ENCODE results near the gene CRACR2A.

The CRACR2A gene

DNA sequence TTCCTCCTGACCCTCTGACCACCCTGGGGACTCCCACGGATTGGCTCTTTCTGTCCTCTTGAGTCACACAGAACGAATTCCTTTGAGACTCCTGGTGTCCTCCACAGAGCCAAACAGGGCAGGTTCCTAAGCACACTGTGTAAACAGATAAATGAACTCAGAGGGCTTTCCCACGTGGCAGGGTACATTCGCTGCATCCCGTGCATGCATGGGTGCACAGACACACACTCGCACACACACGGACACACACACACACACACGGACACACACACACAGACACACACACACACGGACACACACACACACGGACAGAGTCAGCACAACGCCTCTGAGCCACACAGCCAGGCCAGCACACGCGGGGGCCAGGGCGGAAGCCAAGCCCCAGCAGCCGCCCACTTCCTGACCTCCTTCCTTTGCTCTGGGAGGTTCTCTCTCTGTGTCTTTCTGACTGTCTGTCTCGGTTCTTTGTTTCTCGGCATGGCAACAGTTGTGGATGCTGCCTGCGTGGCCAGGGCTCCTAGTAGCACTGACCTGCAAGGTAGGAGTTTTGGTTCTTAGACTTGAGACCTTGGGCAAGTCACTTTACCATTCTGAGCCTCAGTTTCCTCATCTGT, 706 bp downstream of the CRACR2A start:
- Histone ChIP-seq H3K4me3 (ENCODE audit: low read length) (peak overlapping the region; percentile 86), H3K9ac (ENCODE audit: low read length) (peak overlapping the region; percentile 89)
- no peak for TF ChIP-seq EZH2phosphoT487 (IDR thresholded peaks at IDR 0.05; ENCODE audit: low read depth)
- TF ChIP-seq, protein P1, sequence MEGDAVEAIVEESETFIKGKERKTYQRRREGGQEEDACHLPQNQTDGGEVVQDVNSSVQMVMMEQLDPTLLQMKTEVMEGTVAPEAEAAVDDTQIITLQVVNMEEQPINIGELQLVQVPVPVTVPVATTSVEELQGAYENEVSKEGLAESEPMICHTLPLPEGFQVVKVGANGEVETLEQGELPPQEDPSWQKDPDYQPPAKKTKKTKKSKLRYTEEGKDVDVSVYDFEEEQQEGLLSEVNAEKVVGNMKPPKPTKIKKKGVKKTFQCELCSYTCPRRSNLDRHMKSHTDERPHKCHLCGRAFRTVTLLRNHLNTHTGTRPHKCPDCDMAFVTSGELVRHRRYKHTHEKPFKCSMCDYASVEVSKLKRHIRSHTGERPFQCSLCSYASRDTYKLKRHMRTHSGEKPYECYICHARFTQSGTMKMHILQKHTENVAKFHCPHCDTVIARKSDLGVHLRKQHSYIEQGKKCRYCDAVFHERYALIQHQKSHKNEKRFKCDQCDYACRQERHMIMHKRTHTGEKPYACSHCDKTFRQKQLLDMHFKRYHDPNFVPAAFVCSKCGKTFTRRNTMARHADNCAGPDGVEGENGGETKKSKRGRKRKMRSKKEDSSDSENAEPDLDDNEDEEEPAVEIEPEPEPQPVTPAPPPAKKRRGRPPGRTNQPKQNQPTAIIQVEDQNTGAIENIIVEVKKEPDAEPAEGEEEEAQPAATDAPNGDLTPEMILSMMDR (IDR thresholded peaks at IDR 0.05; ENCODE audit: low read depth, low read length) = no peak

GRCh38 chr12:3751151-3752095, 1.5 kb downstream of the CRACR2A start:
- Histone ChIP-seq H3K36me3 (replicated peaks; ENCODE audit: low read depth, low read length) (peaks cover 14% of the 10 kb centered on the region), H3K4me3 (ENCODE audit: low read length) (peak overlapping the region; percentile 86), H3K4me2 (ENCODE audit: low read length) (peak overlapping the region; percentile 86), H3K27me3 (ENCODE audit: low read depth, low read length) (no peaks in the 10 kb centered on the region), H3K27ac (ENCODE audit: low read length) (no peak overlapping the region), H4K20me1 (ENCODE audit: insufficient read depth, low read length) (no peaks in the 10 kb centered on the region), H3K4me1 (ENCODE audit: low read length) (peaks cover 15% of the 10 kb centered on the region), H2AFZ (ENCODE audit: low read depth, low read length) (peak overlapping the region; percentile 55; the same call in 1 of the 2 replicates), H3K9me3 (ENCODE audit: insufficient read depth, low read length) (no peaks in the 10 kb centered on the region), H3K79me2 (ENCODE audit: low read length) (peaks cover 56% of the 10 kb centered on the region), H3K9ac (ENCODE audit: low read length) (peak overlapping the region; percentile 89)
- TF ChIP-seq, protein P1 (IDR thresholded peaks at IDR 0.05; ENCODE audit: low read depth, low read length) = no peak
- TF ChIP-seq EZH2phosphoT487 (IDR thresholded peaks at IDR 0.05; ENCODE audit: low read depth) = no peak

More for the DNA sequence above, 706 bp downstream of the CRACR2A start:
- no peaks in the 10 kb centered on the region for H4K20me1 ChIP-seq (ENCODE audit: insufficient read depth, low read length)
- H3K9me3 ChIP-seq (ENCODE audit: insufficient read depth, low read length) = no peaks in the 10 kb centered on the region
- H3K4me2 ChIP-seq (ENCODE audit: low read length) = peak overlapping the region; percentile 86
- H3K4me1 ChIP-seq (ENCODE audit: low read length) = peaks cover 15% of the 10 kb centered on the region
- peak overlapping the region; percentile 55 for H2AFZ ChIP-seq (ENCODE audit: low read depth, low read length)
- H3K79me2 ChIP-seq (ENCODE audit: low read length) = peaks cover 48% of the 10 kb centered on the region
- peaks cover 7% of the 10 kb centered on the region for H3K36me3 ChIP-seq (replicated peaks; ENCODE audit: low read depth, low read length)
- H3K27ac ChIP-seq (ENCODE audit: low read length) = peak overlapping the region; percentile 46
- H3K27me3 ChIP-seq (ENCODE audit: low read depth, low read length) = no peaks in the 10 kb centered on the region

GRCh38 chr12:3750616-3751015, 2.3 kb downstream of the CRACR2A start:
- Histone ChIP-seq H3K4me3 (ENCODE audit: low read length) (no peak overlapping the region), H3K9me3 (ENCODE audit: insufficient read depth, low read length) (no peaks in the 10 kb centered on the region), H3K79me2 (ENCODE audit: low read length) (peaks cover 57% of the 10 kb centered on the region), H3K9ac (ENCODE audit: low read length) (no peak overlapping the region), H2AFZ (ENCODE audit: low read depth, low read length) (no peak overlapping the region), H3K27ac (ENCODE audit: low read length) (no peak overlapping the region), H3K36me3 (replicated peaks; ENCODE audit: low read depth, low read length) (peaks cover 17% of the 10 kb centered on the region), H4K20me1 (ENCODE audit: insufficient read depth, low read length) (no peaks in the 10 kb centered on the region), H3K4me1 (ENCODE audit: low read length) (peaks cover 15% of the 10 kb centered on the region), H3K27me3 (ENCODE audit: low read depth, low read length) (no peaks in the 10 kb centered on the region), H3K4me2 (ENCODE audit: low read length) (no peak overlapping the region)
- no peak for TF ChIP-seq EZH2phosphoT487 (IDR thresholded peaks at IDR 0.05; ENCODE audit: low read depth)
- TF ChIP-seq, protein P1 (IDR thresholded peaks at IDR 0.05; ENCODE audit: low read depth, low read length) = no peak

- peaks cover 17% of the 10 kb centered on the region for H3K36me3 ChIP-seq (replicated peaks; ENCODE audit: low read depth, low read length)
- H4K20me1 ChIP-seq (ENCODE audit: insufficient read depth, low read length) = no peaks in the 10 kb centered on the region
- peaks cover 63% of the 10 kb centered on the region for H3K79me2 ChIP-seq (ENCODE audit: low read length)
- H2AFZ ChIP-seq (ENCODE audit: low read depth, low read length) = no peak overlapping the region
- no peak overlapping the region for H3K4me2 ChIP-seq (ENCODE audit: low read length)
- TF ChIP-seq, protein P1 (IDR thresholded peaks at IDR 0.05; ENCODE audit: low read depth, low read length) = no peak
- no peak for TF ChIP-seq EZH2phosphoT487 (IDR thresholded peaks at IDR 0.05; ENCODE audit: low read depth)
- H3K9ac ChIP-seq (ENCODE audit: low read length) = no peak overlapping the region
- H3K27ac ChIP-seq (ENCODE audit: low read length) = no peak overlapping the region
- H3K27me3 ChIP-seq (ENCODE audit: low read depth, low read length) = no peaks in the 10 kb centered on the region
- H3K9me3 ChIP-seq (ENCODE audit: insufficient read depth, low read length) = no peaks in the 10 kb centered on the region
- H3K4me3 ChIP-seq (ENCODE audit: low read length) = no peak overlapping the region
- peaks cover 11% of the 10 kb centered on the region for H3K4me1 ChIP-seq (ENCODE audit: low read length)
These were observed 4.3 kb downstream of the CRACR2A start for GRCh38 chr12:3748620-3749019.
